ENCODE measurements around the gene RSPO3.

DNA sequence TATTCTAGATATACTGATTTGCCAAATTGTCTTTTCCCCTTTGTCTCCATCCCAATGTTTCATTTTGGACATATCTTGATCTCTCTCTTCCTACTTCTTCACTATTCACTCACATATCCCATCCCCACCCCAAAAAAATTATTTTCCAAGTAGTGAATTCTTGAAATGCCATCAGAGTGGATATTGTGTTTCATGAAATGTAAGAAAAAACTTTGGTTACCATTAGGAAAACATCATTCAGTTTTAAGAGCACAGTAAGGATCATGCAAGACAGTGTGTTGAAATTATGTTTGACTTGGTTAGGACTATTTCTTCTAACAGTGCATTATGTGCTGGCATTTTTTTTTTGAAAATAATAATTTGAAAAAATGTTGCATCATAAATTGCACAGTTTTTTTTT lies 5.7 kb downstream of the RSPO3 start:
- TF ChIP-seq FOXM1 (IDR thresholded peaks at IDR 0.05; ENCODE audit: low read depth) (no peak), CTCF (IDR thresholded peaks at IDR 0.05) (no peak), POLR2AphosphoS5 (IDR thresholded peaks at IDR 0.05; ENCODE audit: low read depth, low read length) (no peak), GATA2 (CRISPR knock-in tag; IDR thresholded peaks at IDR 0.05) (no peak), RCOR1 (IDR thresholded peaks at IDR 0.05; ENCODE audit: low read length) (no peak), SIN3A (IDR thresholded peaks at IDR 0.05; ENCODE audit: borderline replicate concordance, low read depth, low read length) (no peak), SMC3 (IDR thresholded peaks at IDR 0.05; ENCODE audit: low read depth, low read length) (no peak), GABPA (IDR thresholded peaks at IDR 0.05; ENCODE audit: low read depth) (no peak)
